HuH-7.5 (cell line): ENCODE measurements around the gene AOX1.
"Not testable (repeated sequence)": the region's sequence is repeated elsewhere in the genome, so short reads cannot be mapped to it uniquely, and the experiment has no call there.

Experiments
- DNase-seq: peaks from one replicate; pipeline ENCODE4 v3.0.0; 2011; ENCODE audit warnings: low spot score

The AOX1 gene

GRCh38 chr2:200602584-200602983 lies 16.8 kb downstream of the AOX1 start:
- DNase-seq, result no peak

DNA sequence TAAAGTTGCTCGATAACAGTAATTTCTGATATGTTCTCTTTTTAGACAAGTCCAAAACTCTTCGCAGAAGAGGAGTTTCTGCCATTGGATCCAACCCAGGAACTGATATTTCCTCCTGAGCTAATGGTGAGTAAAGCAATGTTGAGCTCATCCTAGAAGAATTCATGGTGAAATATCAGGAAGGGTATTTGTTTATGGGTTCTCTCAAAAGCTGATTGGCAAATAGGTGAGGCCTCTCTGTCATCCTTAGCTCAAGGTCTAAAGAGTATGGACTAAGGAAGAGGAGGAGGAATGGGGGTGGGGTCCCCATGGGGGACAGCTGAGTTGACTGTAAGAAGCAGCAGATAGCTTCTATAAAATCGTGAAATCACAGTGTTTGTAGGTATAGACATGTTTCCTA lies 18.2 kb downstream of the AOX1 start:
- peak; percentile 16 for DNase-seq

DNA sequence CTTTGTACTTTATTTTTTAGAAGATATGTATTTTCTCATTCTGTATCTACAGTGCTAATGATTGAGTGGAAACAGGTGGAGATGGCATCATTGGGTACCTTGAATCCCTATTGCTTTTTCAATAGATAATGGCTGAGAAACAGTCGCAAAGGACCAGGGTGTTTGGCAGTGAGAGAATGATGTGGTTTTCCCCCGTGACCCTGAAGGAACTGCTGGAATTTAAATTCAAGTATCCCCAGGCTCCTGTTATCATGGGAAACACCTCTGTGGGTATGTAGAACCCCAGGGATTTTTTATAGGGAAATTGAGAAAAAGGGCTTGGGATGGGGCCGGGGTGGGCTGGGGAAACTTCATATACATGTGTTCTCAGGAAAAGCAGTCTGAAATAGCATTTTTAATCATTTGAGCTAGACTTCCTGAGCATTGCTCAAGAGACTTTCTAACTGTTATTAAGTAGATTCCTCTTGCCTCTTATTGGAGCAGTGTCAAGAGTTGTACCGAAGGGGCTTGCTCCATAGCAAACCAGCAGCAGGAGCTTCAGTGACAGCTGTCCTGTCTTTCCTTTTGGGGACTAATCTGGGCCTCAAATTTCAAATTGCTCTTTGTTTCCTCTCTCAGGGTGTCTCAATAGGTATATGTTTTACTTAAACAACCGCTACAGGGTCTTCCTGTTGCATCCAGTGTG lies 18.9 kb downstream of the AOX1 start:
- DNase-seq, result no peak

DNA sequence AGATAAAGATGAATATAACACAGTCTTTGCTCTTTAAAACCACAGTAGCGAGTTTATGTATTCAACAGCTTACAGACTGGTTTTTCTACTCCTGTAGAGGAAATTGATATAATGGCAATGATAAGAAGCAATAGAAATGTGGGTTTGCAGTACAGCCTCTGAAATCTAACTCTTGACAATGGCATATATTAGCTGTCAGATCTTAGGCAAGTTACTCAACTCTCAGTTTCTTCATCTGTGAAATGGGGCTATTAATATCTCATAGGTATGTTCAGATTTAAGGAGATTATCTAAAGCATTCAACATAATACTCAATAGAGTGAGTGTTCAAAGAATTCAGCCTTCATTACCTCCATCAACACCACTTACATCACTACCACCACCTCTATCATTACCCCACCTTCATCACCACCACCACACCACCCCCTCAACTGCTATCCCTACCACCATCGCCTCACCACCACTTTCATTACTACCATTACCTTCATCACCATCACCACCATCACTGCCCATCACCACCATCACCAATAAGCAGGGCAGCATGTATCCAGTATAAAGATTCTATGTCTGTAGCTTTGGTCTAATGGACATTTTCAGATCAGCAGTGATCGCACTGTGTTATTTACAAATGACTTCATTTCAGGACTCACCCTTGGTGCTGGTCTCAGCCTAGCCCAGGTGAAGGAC lies 22.7 kb downstream of the AOX1 start:
- DNase-seq, result no peak

GRCh38 chr2:200609028-200609614 lies 23.3 kb downstream of the AOX1 start:
- no peak for DNase-seq

GRCh38 chr2:200610217-200610616 lies 24.4 kb downstream of the AOX1 start:
- not testable (repeated sequence) for DNase-seq

- no peak for DNase-seq
These were observed 27.9 kb downstream of the AOX1 start for GRCh38 chr2:200613692-200614091.

DNA sequence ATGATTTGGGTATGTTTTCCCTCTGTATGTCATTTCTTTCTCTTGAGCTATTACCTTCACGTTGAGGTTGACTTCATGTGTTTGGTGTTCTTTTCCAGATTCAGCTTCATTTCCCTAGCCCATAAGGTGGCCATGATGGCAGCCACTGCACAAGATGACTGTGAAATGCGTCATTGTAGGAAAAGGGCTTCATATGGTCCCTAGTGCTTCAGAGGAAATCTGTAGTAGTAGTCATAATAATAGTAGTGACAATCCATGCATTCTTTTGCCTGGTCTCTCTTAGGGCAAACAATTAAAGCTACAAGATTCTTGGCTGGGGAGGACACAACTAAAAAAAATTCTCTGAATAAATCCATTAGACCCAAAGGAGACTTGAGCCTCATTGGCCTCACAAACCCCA lies 28.4 kb downstream of the AOX1 start:
- no peak for DNase-seq

DNA sequence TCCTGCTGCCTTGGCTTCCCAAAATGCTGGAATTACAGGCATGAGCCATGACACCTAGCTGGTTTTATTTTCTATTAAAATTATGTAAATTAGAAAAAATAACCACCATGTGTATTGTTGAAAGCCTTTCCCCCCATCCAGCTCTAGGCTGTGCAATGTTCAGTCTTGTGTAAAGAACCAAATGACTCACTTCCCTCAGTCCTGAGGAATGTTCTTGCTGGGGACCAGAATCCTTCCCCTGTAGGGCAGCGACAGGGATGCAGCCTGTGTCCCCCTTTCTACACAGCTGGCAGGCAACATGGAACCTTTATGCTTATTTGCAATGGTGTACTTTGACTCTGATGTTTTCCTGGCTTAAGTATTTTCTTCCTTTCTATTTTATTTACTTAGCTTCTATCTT lies 29.4 kb downstream of the AOX1 start:
- no peak for DNase-seq

DNA sequence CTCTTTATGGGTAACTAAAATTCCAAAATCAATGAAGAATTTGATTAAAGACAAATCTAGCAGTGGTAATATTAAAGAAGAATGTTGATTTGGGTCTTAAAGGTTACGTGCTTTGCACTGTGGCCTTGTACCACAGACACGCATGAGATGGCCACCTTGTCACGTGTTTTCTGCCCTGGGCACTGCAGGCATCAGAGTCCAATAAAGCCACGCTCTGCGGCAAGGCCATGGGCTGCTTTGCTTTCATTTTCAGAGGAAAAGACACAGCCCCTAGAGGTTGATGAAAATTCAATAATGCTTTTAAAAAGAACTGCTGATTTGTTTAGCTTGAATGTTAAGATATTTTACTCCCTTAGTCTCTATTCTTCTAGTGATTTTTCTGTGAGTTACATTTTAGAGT lies 30.4 kb downstream of the AOX1 start:
- no peak for DNase-seq

GRCh38 chr2:200616656-200617055 lies 30.8 kb downstream of the AOX1 start:
- DNase-seq, result no peak

- DNase-seq, result no peak
These were observed 31.6 kb downstream of the AOX1 start for GRCh38 chr2:200617156-200618053.

DNA sequence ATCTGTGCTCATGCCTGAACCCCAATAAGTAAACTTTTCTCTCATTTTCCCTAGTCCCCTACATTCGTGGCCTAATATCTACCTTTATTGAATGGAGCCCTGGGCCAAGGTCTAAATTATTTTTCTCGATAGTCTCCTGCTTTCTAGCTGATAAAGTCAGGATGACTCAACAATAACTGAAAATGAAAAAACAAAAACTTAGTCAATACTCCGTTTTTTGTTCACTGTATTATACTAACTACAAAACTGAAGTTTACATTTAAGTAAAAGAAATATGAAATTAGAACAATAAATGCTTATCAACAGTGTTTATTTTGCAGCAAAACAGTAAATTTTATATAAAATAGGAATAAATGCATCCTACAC lies 32.2 kb downstream of the AOX1 start:
- no peak for DNase-seq

GRCh38 chr2:200618590-200619021 lies 32.8 kb downstream of the AOX1 start:
- DNase-seq, result no peak

- DNase-seq, result no peak
These were observed 33.5 kb downstream of the AOX1 start for GRCh38 chr2:200619279-200619678.

DNA sequence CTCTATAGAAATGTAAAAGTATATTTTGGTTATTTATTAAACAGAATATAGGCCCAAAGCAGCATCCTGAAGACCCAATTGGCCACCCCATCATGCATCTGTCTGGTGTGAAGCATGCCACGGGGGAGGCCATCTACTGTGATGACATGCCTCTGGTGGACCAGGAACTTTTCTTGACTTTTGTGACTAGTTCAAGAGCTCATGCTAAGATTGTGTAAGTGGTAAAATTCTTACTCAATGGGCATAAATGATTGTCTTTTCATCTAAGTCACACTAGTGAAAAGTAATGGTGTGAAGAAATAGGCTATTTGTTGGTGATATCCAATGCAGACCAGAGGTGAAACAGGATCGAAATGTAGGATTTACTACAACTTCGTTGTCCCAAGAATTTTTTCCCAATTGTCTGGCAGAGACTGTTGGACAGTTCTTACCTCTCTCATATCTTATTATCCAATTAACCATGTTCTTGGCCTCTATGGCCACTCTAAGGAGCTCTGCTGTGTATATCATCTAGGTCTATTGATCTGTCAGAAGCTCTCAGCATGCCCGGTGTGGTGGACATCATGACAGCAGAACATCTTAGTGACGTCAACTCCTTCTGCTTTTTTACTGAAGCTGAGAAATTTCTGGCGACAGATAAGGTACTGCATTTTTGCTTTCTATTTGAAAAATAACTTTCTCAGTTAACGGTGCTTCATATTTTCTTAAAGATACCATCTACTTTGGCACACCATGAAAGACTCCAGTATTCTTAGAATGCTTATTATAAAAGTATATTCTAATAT lies 35.0 kb downstream of the AOX1 start:
- no peak for DNase-seq

- no peak for DNase-seq
These were observed 36.3 kb downstream of the AOX1 start for GRCh38 chr2:200622106-200622505.

DNA sequence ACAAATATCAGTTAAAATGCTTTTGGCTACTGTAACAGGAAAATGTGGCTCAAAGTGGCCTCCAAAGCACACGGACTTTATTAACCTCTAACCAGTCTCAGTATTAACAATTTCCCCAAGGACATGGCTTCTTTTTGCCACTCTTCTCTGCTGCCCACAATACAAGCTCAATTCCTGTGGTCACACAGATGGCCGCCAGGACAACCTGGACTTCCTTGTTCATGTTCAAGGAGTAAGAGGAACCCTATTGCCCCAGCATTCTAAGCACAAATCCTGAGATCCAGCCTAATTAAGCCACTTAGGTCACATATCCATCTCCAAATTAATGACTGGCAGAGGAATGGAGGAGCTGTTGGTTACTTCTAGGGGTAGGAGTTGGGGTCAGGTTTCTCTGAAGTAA lies 38.2 kb downstream of the AOX1 start:
- DNase-seq, result no peak

GRCh38 chr2:200624658-200625057 lies 38.8 kb downstream of the AOX1 start:
- no peak for DNase-seq

DNA sequence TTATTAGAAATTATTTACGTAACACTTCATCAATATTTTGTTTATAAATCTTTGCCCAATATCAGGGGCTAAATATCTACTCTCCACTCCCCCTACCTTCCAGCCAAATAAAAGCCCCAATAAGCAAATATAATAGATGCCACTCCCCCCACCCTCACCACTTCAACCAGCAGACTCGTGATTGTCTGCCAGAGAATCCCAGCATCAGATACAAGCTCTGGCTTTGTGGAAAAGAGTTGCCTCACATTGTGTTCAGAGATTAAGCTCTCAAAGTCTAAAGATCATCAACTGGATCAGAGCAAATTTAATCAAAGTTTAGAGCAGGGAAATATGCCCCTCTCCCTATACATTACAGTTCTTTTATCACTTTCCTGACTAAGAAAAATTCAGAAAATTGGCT lies 39.5 kb downstream of the AOX1 start:
- no peak for DNase-seq

DNA sequence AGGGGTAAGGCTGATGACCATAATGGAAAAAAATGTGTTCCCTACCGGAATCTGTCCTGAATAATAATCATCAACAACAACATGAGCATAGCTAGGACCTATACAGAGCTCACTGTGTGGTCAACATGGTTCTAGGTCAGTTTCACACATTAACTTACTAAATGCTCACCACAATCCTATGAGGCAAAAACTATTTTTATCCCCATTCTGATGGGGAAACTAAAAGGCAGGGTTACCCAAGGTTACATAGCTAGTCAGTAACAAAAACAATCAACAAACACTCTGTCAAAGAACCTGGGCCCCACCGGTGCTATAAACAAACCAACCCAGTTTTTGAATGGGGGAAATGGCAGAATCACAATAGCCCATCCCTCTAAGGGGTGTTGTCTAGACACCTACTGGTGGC lies 40.1 kb downstream of the AOX1 start:
- no peak for DNase-seq
